H1 (cell line): ENCODE measurements around the gene FOXD3. TPM values are rescaled to one million over a fixed set of nuclear protein-coding genes. Genes with fewer than 3 reads are reported as not detected.

Experiments used
- CTCF ChIA-PET: fragments of 300-600 bp; sonication (Branson Sonifier 250); formaldehyde crosslinking; loops from one replicate; lab custom pipeline; 2021; ENCODE audit not compliant: partially characterized antibody; lab: Charles Lee
- POLR2A ChIA-PET: fragments of 300-600 bp; sonication (Branson Sonifier 250); formaldehyde crosslinking; loops from one replicate; lab custom pipeline; 2021; ENCODE audit warnings: inconsistent platforms; ENCODE audit not compliant: partially characterized antibody; lab: Charles Lee
- DNase-seq, 2 experiments: peaks; one replicate each; pipeline versions ENCODE4 v3.0.0 to v3.0.0-alpha.2; 2010 to 2022; ENCODE audit warnings: low spot score in 2 of 2, low read depth in 1 of 2, mixed read lengths in 1 of 2
- FAIRE-seq: peaks from 2 replicates; lab custom pipeline; 2011; peaks lifted over from hg19 to GRCh38; lab: Jason Lieb, UNC
- H2AFZ ChIP-seq: 2 replicates; pipeline ENCODE4 v1.8.1; 2012; ENCODE audit warnings: low read length, inconsistent platforms
- H2AK5ac ChIP-seq: 2 replicates; pipeline ENCODE4 v1.6.1; 2013; ENCODE audit warnings: low read depth, low read length
- H2BK120ac ChIP-seq: replicated peaks from 2 replicates; pipeline ENCODE3; 2013; ENCODE audit warnings: low read depth, low read length, inconsistent platforms
- H2BK12ac ChIP-seq: 2 replicates; pipeline ENCODE4 v1.6.1; 2013; ENCODE audit warnings: low read depth, low read length
- H2BK15ac ChIP-seq: 2 replicates; pipeline ENCODE4 v1.6.1; 2013; ENCODE audit warnings: low read length
- H2BK20ac ChIP-seq: 2 replicates; pipeline ENCODE4 v1.6.1; 2013; ENCODE audit warnings: low read length
- H2BK5ac ChIP-seq: 2 replicates; pipeline ENCODE4 v1.6.1; 2013; ENCODE audit warnings: low read depth, low read length
- H3K14ac ChIP-seq: 2 replicates; pipeline ENCODE4 v1.6.1; 2013; ENCODE audit warnings: inconsistent platforms; ENCODE audit not compliant: insufficient read length
- H3K18ac ChIP-seq: 2 replicates; pipeline ENCODE4 v1.6.1; 2013; ENCODE audit warnings: low read length; ENCODE audit errors: extremely low read depth
- H3K23ac ChIP-seq: 2 replicates; pipeline ENCODE4 v1.6.1; 2013; ENCODE audit warnings: inconsistent platforms; ENCODE audit not compliant: insufficient read length
- H3K23me2 ChIP-seq: 2 replicates; pipeline ENCODE4 v1.6.1; 2013; ENCODE audit warnings: low read depth, low read length
- H3K27ac ChIP-seq: 2 replicates; pipeline ENCODE4 v1.6.1; 2011; ENCODE audit warnings: low read depth, low read length, inconsistent platforms
- H3K27me3 ChIP-seq, 4 experiments: replicated peaks in 1 of 4; 1 replicate in 1 of 4; 2 replicates in 3 of 4; pipeline versions ENCODE4 v1.6.1 to v1.8.1; 2011 to 2013; ENCODE audit warnings: low read length in 3 of 4, mild to moderate bottlenecking in 3 of 4, inconsistent platforms in 2 of 4, mixed read lengths in 2 of 4, moderate library complexity in 1 of 4; ENCODE audit not compliant: control insufficient read depth in 3 of 4, insufficient read depth in 3 of 4; ENCODE audit errors: extremely low read depth in 1 of 4
- H3K36me3 ChIP-seq, 4 experiments: 2 replicates each; pipeline versions ENCODE4 v1.6.1 to v1.8.1; 2011 to 2013; ENCODE audit warnings: mild to moderate bottlenecking in 4 of 4, low read length in 3 of 4, moderate library complexity in 2 of 4, control low read depth in 1 of 4, inconsistent platforms in 1 of 4; ENCODE audit not compliant: insufficient read depth in 4 of 4, control insufficient read depth in 2 of 4
- H3K4ac ChIP-seq: replicated peaks from 2 replicates; pipeline ENCODE3; 2013; ENCODE audit warnings: low read length, low read depth, mixed read lengths, inconsistent platforms; ENCODE audit not compliant: insufficient read length
- H3K4me1 ChIP-seq, 4 experiments: replicated peaks in 1 of 4; 1 replicate in 1 of 4; 2 replicates in 3 of 4; pipeline versions ENCODE4 v1.6.1 to v1.8.1; 2011 to 2013; ENCODE audit warnings: low read length in 3 of 4, inconsistent platforms in 2 of 4, mixed read lengths in 1 of 4; ENCODE audit not compliant: insufficient read depth in 4 of 4, control insufficient read depth in 3 of 4
- H3K4me2 ChIP-seq, 2 experiments: 2 replicates each; pipeline versions ENCODE4 v1.6.1 to v1.8.1; 2011 to 2013; ENCODE audit warnings: low read depth in 2 of 2, low read length in 2 of 2, control low read depth in 1 of 2, inconsistent platforms in 1 of 2, mild to moderate bottlenecking in 1 of 2; ENCODE audit not compliant: insufficient read depth in 1 of 2
- H3K4me3 ChIP-seq, 4 experiments: fragments of 200-600, 300-600 bp in 1 of 4; sonication (generic), shearing (Covaris generic), sonication (Bioruptor Twin) in 1 of 4; 2 replicates each; pipeline versions ENCODE4 v1.5.1 to v1.8.1; 2011 to 2016; ENCODE audit warnings: low read length in 4 of 4, low read depth in 3 of 4, control low read depth in 2 of 4, inconsistent platforms in 2 of 4, mild to moderate bottlenecking in 2 of 4, mixed read lengths in 1 of 4, moderate library complexity in 1 of 4; ENCODE audit not compliant: insufficient read depth in 2 of 4; ENCODE audit errors: extremely low read depth in 1 of 4
- H3K56ac ChIP-seq: replicated peaks from 2 replicates; pipeline ENCODE3; 2013; ENCODE audit warnings: low read depth, mild to moderate bottlenecking, mixed read lengths, low read length, inconsistent platforms; ENCODE audit not compliant: insufficient read length
- H3K79me1 ChIP-seq: 2 replicates; pipeline ENCODE4 v1.6.1; 2013; ENCODE audit warnings: low read depth, low read length, control low read depth
- H3K79me2 ChIP-seq, 2 experiments: 2 replicates each; pipeline versions ENCODE4 v1.6.1 to v1.8.1; 2012 to 2013; ENCODE audit warnings: low read length in 2 of 2, mild to moderate bottlenecking in 2 of 2, inconsistent platforms in 1 of 2; ENCODE audit not compliant: insufficient read depth in 2 of 2, control insufficient read depth in 1 of 2
- H3K9ac ChIP-seq, 4 experiments: replicated peaks in 1 of 4; 1 replicate in 1 of 4; 2 replicates in 3 of 4; pipeline versions ENCODE4 v1.6.1 to v1.8.1; 2011 to 2013; ENCODE audit warnings: low read depth in 3 of 4, low read length in 3 of 4, control low read depth in 2 of 4, mild to moderate bottlenecking in 2 of 4, moderate library complexity in 2 of 4, inconsistent platforms in 1 of 4; ENCODE audit errors: extremely low read depth in 1 of 4
- H3K9me3 ChIP-seq, 2 experiments: 2 replicates each; pipeline versions ENCODE4 v1.6.1 to v1.8.1; 2012 to 2013; ENCODE audit warnings: mild to moderate bottlenecking in 2 of 2, moderate library complexity in 2 of 2, control low read depth in 1 of 2, inconsistent platforms in 1 of 2, low read depth in 1 of 2, low read length in 1 of 2, mixed read lengths in 1 of 2; ENCODE audit not compliant: insufficient read depth in 2 of 2
- H4K20me1 ChIP-seq, 2 experiments: replicated peaks in 1 of 2; 2 replicates each; pipeline versions ENCODE3 to v1.8.1; 2011 to 2013; ENCODE audit warnings: inconsistent platforms in 2 of 2, low read length in 2 of 2, mild to moderate bottlenecking in 1 of 2; ENCODE audit not compliant: insufficient read depth in 2 of 2, control insufficient read depth in 1 of 2
- H4K5ac ChIP-seq: 2 replicates; pipeline ENCODE4 v1.6.1; 2013; ENCODE audit warnings: low read length, low read depth, mixed read lengths, inconsistent platforms; ENCODE audit not compliant: insufficient read length
- H4K8ac ChIP-seq: 2 replicates; pipeline ENCODE4 v1.8.0; 2013; ENCODE audit warnings: mild to moderate bottlenecking, moderate library complexity, low read length, inconsistent platforms; ENCODE audit not compliant: insufficient read depth; ENCODE audit errors: extremely low read depth
- H4K91ac ChIP-seq: replicated peaks from 2 replicates; pipeline ENCODE3; 2013; ENCODE audit warnings: low read length, mixed read lengths, inconsistent platforms; ENCODE audit not compliant: insufficient read length
- BRCA1 ChIP-seq: IDR thresholded peaks from 2 replicates; pipeline ENCODE4 v1.6.1; 2012; ENCODE audit warnings: low read depth, low read length, improper control_type of control experiment
- MAX ChIP-seq: IDR thresholded peaks from 2 replicates; pipeline ENCODE4 v1.6.1; 2012; ENCODE audit warnings: inconsistent platforms
- TBP ChIP-seq: IDR thresholded peaks from 2 replicates; pipeline ENCODE4 v1.6.1; 2011; ENCODE audit warnings: low read depth, low read length, improper control_type of control experiment
- YY1 ChIP-seq: IDR thresholded peaks from 2 replicates; pipeline ENCODE4 v1.6.1; 2011; ENCODE audit warnings: low read depth, mild to moderate bottlenecking, low read length
- WGBS, 2 experiments: shearing (Covaris generic) in 1 of 2; methylation state at CpG; one replicate each; pipeline versions ENCODE4 v1.1.6 to v1.1.7; 2013 to 2015; ENCODE audit warnings: low lambda C conversion rate in 2 of 2, mixed read lengths in 2 of 2, inconsistent platforms in 1 of 2, low coverage in 1 of 2, missing lambda C conversion rate in 1 of 2; ENCODE audit not compliant: insufficient replicate concordance in 2 of 2, insufficient coverage in 1 of 2, insufficient read length in 1 of 2; ENCODE audit errors: extremely low coverage in 1 of 2, missing lambda C conversion rate in 1 of 2; 5-methylcytosine and 5-hydroxymethylcytosine counted together
- polyA plus RNA-seq, 7 experiments: library from polyadenylated mRNA; depleted of rRNA in 3 of 7; stranded (reverse) in 5 of 7; unstranded in 2 of 7; fragments of >200 nt in 5 of 7; fragments of 200-250 nt in 2 of 7; gene quantifications; 1 replicate in 5 of 7; 2 replicates in 1 of 7; 4 replicates in 1 of 7; pipeline versions ENCODE4 v1.2.1 to v1.2.3, GENCODE V29; 2011 to 2013; ENCODE audit warnings: missing spikeins in 2 of 7, mixed read lengths in 2 of 7
- total RNA-seq: library from RNA; stranded (reverse); fragmentation: NEBNext Ultra II Directional; extraction: Animal tissue kit (Norgen Biotek cat#: 25700); gene quantifications from 2 replicates; pipeline ENCODE4 v1.2.1, GENCODE V29; 2021
- TF ChIP-seq, protein P1 (sequence below): IDR thresholded peaks from 2 replicates; pipeline ENCODE4 v1.6.1; 2012; ENCODE audit warnings: inconsistent platforms

FOXD3 gene
- total and polyA plus RNA-seq, 2 of the 8 experiments (the other 6 are each of a cell fraction or from before 2014, with no cell fraction given) = 8.7 to 33.7 TPM

DNA sequence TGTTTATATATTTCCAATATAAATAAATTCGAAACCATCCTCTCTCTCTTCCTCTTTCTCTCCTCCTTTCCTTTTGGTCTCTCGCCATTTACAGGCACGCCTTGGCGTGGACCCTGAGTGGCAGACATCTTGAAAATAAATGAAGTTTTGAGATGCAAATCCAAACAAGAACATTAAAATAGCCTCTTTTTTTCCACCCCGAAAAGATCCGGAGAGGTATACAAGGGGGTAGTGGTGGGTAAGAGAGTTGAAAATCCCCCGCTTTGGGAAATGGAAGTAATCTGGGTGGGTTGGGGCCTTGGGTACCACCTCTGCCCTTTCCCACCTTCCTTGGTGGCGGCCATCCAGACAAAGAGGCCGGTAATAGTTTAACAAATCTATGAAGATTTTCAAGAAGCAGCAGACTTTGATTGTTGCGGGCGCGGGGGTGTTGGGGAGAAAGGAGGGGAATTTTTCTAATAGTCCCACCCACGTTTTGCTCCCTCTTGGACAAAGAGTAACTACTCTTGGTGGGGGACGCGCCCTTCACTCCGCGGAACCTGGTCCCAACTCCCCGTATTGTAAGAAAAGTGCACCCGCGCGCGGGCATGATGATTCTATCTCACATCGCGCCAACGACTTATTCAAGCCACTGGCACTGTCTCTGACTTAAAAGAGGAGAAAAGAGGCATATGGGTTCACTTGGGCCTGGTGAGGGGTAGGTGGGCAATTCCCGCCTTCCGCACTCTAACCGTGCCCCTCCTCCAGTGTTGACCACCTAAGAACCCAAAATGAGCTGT, 4.0 kb upstream of the FOXD3 start:
- H3K36me3 ChIP-seq = no peaks in the 10 kb centered on the region
- no peak overlapping the region for H2AK5ac ChIP-seq
- peaks cover 3 to 45% (median 25%) of the 10 kb centered on the region in 4 experiments; a peak in 6 of 7 replicates for H3K27me3 ChIP-seq
- 39% methylated on average over 28 of the region's 28 CpGs; no CpG with 5 or more reads in 1 of the 2 experiments for WGBS, 2 experiments
- TF ChIP-seq MAX (peak; percentile 3; the same call in 1 of the 2 replicates), BRCA1 (no peak), TBP (no peak), YY1 (peak; percentile 75)
- TF ChIP-seq, protein P1, sequence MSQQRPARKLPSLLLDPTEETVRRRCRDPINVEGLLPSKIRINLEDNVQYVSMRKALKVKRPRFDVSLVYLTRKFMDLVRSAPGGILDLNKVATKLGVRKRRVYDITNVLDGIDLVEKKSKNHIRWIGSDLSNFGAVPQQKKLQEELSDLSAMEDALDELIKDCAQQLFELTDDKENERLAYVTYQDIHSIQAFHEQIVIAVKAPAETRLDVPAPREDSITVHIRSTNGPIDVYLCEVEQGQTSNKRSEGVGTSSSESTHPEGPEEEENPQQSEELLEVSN = peak; percentile 74
- peak overlapping the region; percentile 58 for H2BK120ac ChIP-seq
- ChIA-PET POLR2A (interaction anchor here (0.6 to 2.5 kb wide), 6 partner anchors 8 to 54 kb away, joined by 3 to 32 read pairs (median 4); no protein-coding TSS in a partner anchor), CTCF (interaction anchor here (0.6 to 7.3 kb wide), 8 partner anchors 10 to 310 kb away, joined by 3 to 71 read pairs (median 4); no protein-coding TSS in a partner anchor)
- peak overlapping the region; percentile 85 for H2BK12ac ChIP-seq
- peak overlapping the region; percentile 86 to 94 for H3K4me2 ChIP-seq
- no peak overlapping the region for H3K14ac ChIP-seq
- peak overlapping the region; percentile 81; the same call in 1 of the 2 replicates for H2BK5ac ChIP-seq
- no peaks in the 10 kb centered on the region for H3K79me1 ChIP-seq
- DNase-seq (no peak), FAIRE-seq (no peak)
- no peak overlapping the region for H4K8ac ChIP-seq
- peaks cover 0 to 15% of the 10 kb centered on the region in 2 experiments; a peak in 3 of 4 replicates for H3K79me2 ChIP-seq
- peaks cover 4 to 22% (median 13%) of the 10 kb centered on the region in 4 experiments for H3K4me1 ChIP-seq
- H2AFZ ChIP-seq = no peak overlapping the region
- no peaks in the 10 kb centered on the region for H4K20me1 ChIP-seq
- no peak overlapping the region for H3K4ac ChIP-seq
- no peak overlapping the region for H3K23ac ChIP-seq
- no peak overlapping the region for H3K9ac ChIP-seq
- peak overlapping the region; percentile 87; the same call in 1 of the 2 replicates for H2BK20ac ChIP-seq
- no peak overlapping the region for H3K27ac ChIP-seq
- no peak overlapping the region for H3K56ac ChIP-seq
- H3K23me2 ChIP-seq = peaks cover 42% of the 10 kb centered on the region
- H3K4me3 ChIP-seq = peak overlapping the region in 3 of 4 experiments; percentile 35 to 80 (median 61); a peak in 4 of 8 replicates
- 0 out of 2 replicates have a peak overlapping the region, but pooled peaks have one; percentile 29 for H2BK15ac ChIP-seq
- no peaks in the 10 kb centered on the region for H3K9me3 ChIP-seq
- peak overlapping the region; percentile 80 for H3K18ac ChIP-seq
- H4K91ac ChIP-seq = peak overlapping the region; percentile 23
- H4K5ac ChIP-seq = no peak overlapping the region
